Vagina (tissue), 2 donors: ENCODE data around the gene PNP. TPM values are rescaled to one million over a fixed set of nuclear protein-coding genes. Genes with fewer than 3 reads are reported as not detected.

Source experiments
- DNase-seq, 2 donors: peaks; one replicate each; pipeline ENCODE4 v3.0.0-alpha.2; 2017; ENCODE audit errors: extremely low spot score in 2 of 2
- H3K27ac ChIP-seq: fragments of 200-600 bp; sonication (generic); one replicate; pipeline ENCODE4 v1.5.1; 2019
- H3K27me3 ChIP-seq: fragments of 200-600 bp; sonication (generic); one replicate; pipeline ENCODE4 v1.5.1; 2019
- H3K36me3 ChIP-seq, 2 donors: fragments of 200-600 bp; sonication (generic); one replicate each; pipeline ENCODE4 v1.5.1; 2017 to 2019
- H3K4me1 ChIP-seq: fragments of 200-600 bp; sonication (generic); one replicate; pipeline ENCODE4 v1.5.1; 2019
- H3K4me3 ChIP-seq, 2 donors: fragments of 200-600 bp; sonication (generic); 1 replicate in 1 of 2; 2 replicates in 1 of 2; pipeline ENCODE4 v1.5.1; 2016 to 2019
- H3K9me3 ChIP-seq: fragments of 200-600 bp; sonication (generic); one replicate; pipeline ENCODE4 v1.5.1; 2019
- CTCF ChIP-seq, 3 experiments: fragments of 450-650 bp in 2 of 3; fragments of 200-600 bp in 1 of 3; sonication (generic) in 1 of 3; IDR thresholded peaks; one replicate each; pipeline ENCODE4 v1.5.1; 2017 to 2019; ENCODE audit warnings: antibody characterized with exemption in 3 of 3, mild to moderate bottlenecking in 2 of 3, moderate library complexity in 2 of 3
- POLR2A ChIP-seq, 2 donors: fragments of 450-650 bp; IDR thresholded peaks; one replicate each; pipeline ENCODE4 v1.6.1; 2017; ENCODE audit warnings: antibody characterized with exemption in 2 of 2, mild to moderate bottlenecking in 2 of 2, moderate library complexity in 2 of 2
- POLR2AphosphoS5 ChIP-seq, 2 donors: sonication (generic); formaldehyde crosslinking; IDR thresholded peaks; one replicate each; pipeline ENCODE4 v1.9.0; 2017; ENCODE audit warnings: antibody characterized with exemption in 2 of 2, mild to moderate bottlenecking in 2 of 2, low read depth in 1 of 2; ENCODE audit not compliant: insufficient read depth in 1 of 2
- intact Hi-C: fragments of 100-400 bp; cut with DNase I; formaldehyde crosslinking; loops from one replicate; pipeline ENCODE4 v1.15.1; 2023
- total RNA-seq: library from RNA; depleted of rRNA; stranded (reverse); fragments of >200 nt; gene quantifications from one replicate; pipeline ENCODE4 v1.2.3, GENCODE V29; 2016

PNP gene
- total RNA-seq, 1 donor from 2014 or later: 64.6 TPM

GRCh38 chr14:20434701-20435581 is 34.3 kb upstream of the PNP start:
- intact Hi-C loops: no loop called here
- TF ChIP-seq CTCF (IDR thresholded peaks at IDR 0.05): no peak
- TF ChIP-seq POLR2AphosphoS5 (IDR thresholded peaks at IDR 0.05; ENCODE audit: insufficient read depth in 1 of 2, low read depth in 1 of 2): no peak
- TF ChIP-seq POLR2A (IDR thresholded peaks at IDR 0.05): no peak
- Histone ChIP-seq H3K27me3 (no peaks in the 10 kb centered on the region), H3K4me3 (peak overlapping the region; percentile 40 to 43), H3K27ac (peak overlapping the region; percentile 79), H3K9me3 (no peaks in the 10 kb centered on the region), H3K36me3 (no peaks in the 10 kb centered on the region), H3K4me1 (peaks cover 23% of the 10 kb centered on the region)
- no peak for DNase-seq

GRCh38 chr14:20435582-20436362 is 33.4 kb upstream of the PNP start, which contains the start of gene KLHL33:
Gene KLHL33, minus strand, starts transcription at chr14:20436166. Its CDS starts 355 bp downstream, at chr14:20435811.
- DNase-seq: no peak
- no peaks in the 10 kb centered on the region for H3K27me3 ChIP-seq
- H3K36me3 ChIP-seq: no peaks in the 10 kb centered on the region
- H3K4me3 ChIP-seq: peak within 1 kb of the TSS; percentile 40 to 43
- peak within 1 kb of the TSS; percentile 79 for H3K27ac ChIP-seq
- peaks cover 17% of the 10 kb centered on the region for H3K4me1 ChIP-seq
- H3K9me3 ChIP-seq: no peaks in the 10 kb centered on the region
- intact Hi-C loops: no loop called here
- TF ChIP-seq POLR2AphosphoS5 (IDR thresholded peaks at IDR 0.05; ENCODE audit: insufficient read depth in 1 of 2, low read depth in 1 of 2): no peak
- no peak for TF ChIP-seq CTCF (IDR thresholded peaks at IDR 0.05)
- no peak for TF ChIP-seq POLR2A (IDR thresholded peaks at IDR 0.05)

- H3K36me3 ChIP-seq: no peaks in the 10 kb centered on the region
- no peaks in the 10 kb centered on the region for H3K9me3 ChIP-seq
- no peaks in the 10 kb centered on the region for H3K27me3 ChIP-seq
- intact Hi-C loops: no loop called here
- TF ChIP-seq CTCF (IDR thresholded peaks at IDR 0.05): no peak
- no peak for TF ChIP-seq POLR2AphosphoS5 (IDR thresholded peaks at IDR 0.05; ENCODE audit: insufficient read depth in 1 of 2, low read depth in 1 of 2)
- TF ChIP-seq POLR2A (IDR thresholded peaks at IDR 0.05): no peak
- no peak for DNase-seq
- H3K27ac ChIP-seq: no peak overlapping the region
- no peak overlapping the region for H3K4me3 ChIP-seq
- peaks cover 17% of the 10 kb centered on the region for H3K4me1 ChIP-seq
Measured at GRCh38 chr14:20436363-20436755, 32.8 kb upstream of the PNP start.

GRCh38 chr14:20438664-20439063 is 30.5 kb upstream of the PNP start:
- no peak for DNase-seq
- intact Hi-C loops: no loop called here

More at GRCh38 chr14:20438664-20439063, 30.5 kb upstream of the PNP start:
- H3K9me3 ChIP-seq: no peaks in the 10 kb centered on the region
- H3K4me3 ChIP-seq: no peak overlapping the region
- no peaks in the 10 kb centered on the region for H3K36me3 ChIP-seq
- TF ChIP-seq POLR2AphosphoS5 (IDR thresholded peaks at IDR 0.05; ENCODE audit: insufficient read depth in 1 of 2, low read depth in 1 of 2) (no peak), POLR2A (IDR thresholded peaks at IDR 0.05) (no peak), CTCF (IDR thresholded peaks at IDR 0.05) (no peak)
- H3K27ac ChIP-seq: no peak overlapping the region
- H3K27me3 ChIP-seq: no peaks in the 10 kb centered on the region
- peaks cover 17% of the 10 kb centered on the region for H3K4me1 ChIP-seq
